Right hindlimb (tissue), 1 donor: Measurements from ENCODE around the gene ENTPD8.

Experiments
- DNase-seq: peaks from one replicate; pipeline ENCODE4 v3.0.0-alpha.2; 2018

The ENTPD8 gene

GRCh38 chr9:137408651-137409405, 32.3 kb downstream of the ENTPD8 start:
- no peak for DNase-seq

DNA sequence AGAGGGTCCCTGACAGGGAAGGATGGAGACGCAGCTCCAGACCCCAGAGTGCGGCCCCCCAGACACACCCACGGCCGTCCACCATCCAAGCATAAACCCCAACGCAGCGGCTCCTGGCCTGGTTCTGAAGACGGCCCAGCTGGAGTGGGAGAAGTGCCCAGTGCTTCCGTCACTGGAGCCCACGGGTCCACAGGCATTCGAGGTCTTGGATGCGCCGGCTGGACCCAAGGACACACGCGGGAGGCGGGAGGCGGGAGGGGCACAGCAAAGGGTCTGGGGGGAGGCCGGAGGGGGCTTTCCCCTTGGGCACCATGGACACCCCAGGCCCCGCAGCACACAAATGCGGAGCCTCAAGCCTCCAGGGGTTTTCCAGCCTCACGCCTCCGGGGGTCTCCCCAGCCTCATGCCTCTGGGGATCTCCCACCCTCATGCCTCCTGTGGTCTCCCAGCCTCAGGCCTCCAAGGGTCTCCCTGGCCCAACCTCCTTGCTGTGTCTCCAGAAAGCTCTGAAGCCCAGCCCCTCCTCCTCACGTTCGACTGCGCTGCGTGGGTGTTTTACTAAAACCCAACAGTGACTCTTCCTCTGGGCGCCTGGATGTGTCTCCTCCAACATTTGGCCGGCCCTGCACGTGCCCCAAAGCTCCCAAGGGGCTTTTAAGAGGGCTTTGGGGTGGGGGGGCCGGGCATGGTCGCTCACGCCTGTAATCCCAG, 33.4 kb downstream of the ENTPD8 start:
- peak; percentile 73 for DNase-seq

- peak; percentile 83 for DNase-seq
Observed at GRCh38 chr9:137406876-137407589, 34.1 kb downstream of the ENTPD8 start.

GRCh38 chr9:137406085-137406760, 34.9 kb downstream of the ENTPD8 start:
- no peak for DNase-seq

GRCh38 chr9:137405677-137406081, 35.5 kb downstream of the ENTPD8 start:
- DNase-seq, result no peak

DNA sequence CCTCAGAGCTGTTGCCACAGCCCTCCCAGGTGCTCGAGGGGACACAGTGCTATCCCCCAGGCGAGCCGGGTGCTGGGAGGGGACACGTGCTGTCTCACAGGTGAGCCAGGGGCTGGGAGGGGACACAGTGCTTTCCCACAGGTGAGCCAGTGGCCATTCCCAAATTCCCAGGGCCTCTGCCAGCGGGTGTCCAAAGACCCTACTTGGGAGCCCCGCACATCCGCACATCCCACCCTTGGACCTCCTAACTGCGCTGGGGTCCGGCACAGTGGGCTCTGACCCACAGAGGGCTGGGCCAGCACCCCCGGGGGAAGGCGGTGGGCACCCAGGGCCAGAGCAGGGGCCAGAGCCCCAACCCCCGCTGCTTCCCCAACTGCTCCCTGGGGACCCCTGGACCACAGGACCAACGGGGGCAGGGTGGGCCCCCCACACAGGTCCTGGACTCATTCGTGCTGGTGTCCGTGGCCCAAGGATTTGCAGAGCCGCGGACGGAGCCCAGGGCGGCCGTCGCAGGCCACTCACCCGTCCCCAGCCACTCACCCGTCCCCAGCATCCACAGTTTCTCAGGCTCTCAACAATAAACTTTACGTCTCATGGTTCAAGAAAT, 36.1 kb downstream of the ENTPD8 start:
- no peak for DNase-seq

- DNase-seq, result no peak
Observed at GRCh38 chr9:137403269-137403668, 37.9 kb downstream of the ENTPD8 start.

DNA sequence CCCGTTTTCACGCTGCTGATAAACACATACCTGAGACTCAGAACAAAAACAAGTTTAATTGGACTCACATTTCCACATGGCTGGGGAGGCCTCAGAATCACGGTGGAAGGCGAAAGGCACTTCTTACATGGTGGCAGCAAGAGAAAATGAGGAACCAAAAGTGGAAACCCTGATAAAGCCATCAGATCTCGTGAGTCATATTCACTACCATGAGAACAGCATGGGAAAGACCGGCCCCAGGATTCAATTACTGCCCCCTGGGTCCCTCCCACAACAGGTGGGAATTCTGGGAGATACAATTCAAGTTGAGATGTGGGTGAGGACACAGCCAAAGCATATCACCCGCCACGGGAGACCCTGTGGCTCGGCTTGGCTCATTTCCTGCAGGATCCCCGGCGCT, 38.4 kb downstream of the ENTPD8 start:
- DNase-seq, result no peak

GRCh38 chr9:137398561-137399468, 42.3 kb downstream of the ENTPD8 start:
- DNase-seq, result no peak

DNA sequence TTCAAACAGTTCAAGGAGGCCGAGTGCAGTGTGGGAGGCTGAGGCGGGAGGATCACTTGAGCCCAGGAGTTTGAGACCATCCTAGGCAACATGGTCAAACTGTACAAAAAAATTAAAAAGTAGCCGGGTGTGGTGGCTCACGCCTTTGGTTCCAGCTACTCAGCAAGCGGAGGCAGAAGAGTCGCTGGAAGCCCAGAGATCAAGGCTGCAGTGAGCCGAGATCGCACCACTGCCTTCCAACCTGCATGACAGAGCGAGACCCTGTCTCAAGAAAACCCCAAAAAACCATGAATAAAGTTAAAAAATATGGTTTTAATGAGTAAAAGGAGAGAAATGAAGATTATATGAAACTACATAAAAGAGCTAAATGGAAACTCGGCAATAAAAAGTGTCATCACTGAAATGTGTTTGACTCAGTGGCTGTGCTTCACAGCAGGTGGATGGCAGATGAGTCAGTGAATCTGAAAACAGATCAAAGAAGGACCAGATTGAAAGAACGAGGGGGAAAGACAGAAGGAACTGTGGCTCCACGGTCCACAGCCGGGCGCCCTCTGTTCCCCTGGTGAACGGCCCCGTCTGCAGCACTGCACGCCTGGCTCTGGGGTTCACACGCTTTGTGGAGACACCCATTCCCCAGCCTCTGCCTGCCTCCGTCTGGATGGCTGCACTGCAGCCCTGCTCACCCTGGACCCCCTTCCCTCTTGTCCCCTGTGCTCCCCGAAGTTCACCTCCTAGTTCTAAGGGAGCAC, 43.3 kb downstream of the ENTPD8 start:
- no peak for DNase-seq

- DNase-seq, result no peak
Observed at GRCh38 chr9:137396634-137397367, 44.4 kb downstream of the ENTPD8 start.

DNA sequence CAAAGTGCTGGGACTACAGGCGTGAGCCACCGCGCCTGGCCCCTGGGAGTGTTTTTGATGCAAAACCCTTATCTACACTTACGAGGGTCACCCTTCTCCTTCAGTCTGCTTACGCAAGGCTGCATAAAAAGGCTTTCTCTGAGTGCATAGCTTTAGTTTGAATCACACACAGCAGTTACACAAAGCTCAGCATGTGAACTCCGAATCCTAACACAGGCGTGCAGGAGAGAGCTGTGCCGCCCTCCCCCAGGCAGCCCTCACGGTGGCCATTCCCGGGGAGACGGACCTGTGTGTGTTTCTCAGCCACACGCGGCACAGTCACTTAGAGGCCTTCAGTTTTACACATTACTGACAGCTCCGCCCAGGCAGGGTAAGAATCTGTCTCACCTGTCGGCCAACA, 44.9 kb downstream of the ENTPD8 start:
- DNase-seq, result no peak

- no peak for DNase-seq
Observed at GRCh38 chr9:137395666-137396010, 45.5 kb downstream of the ENTPD8 start.

GRCh38 chr9:137394866-137395665, 46.1 kb downstream of the ENTPD8 start:
- DNase-seq, result no peak

DNA sequence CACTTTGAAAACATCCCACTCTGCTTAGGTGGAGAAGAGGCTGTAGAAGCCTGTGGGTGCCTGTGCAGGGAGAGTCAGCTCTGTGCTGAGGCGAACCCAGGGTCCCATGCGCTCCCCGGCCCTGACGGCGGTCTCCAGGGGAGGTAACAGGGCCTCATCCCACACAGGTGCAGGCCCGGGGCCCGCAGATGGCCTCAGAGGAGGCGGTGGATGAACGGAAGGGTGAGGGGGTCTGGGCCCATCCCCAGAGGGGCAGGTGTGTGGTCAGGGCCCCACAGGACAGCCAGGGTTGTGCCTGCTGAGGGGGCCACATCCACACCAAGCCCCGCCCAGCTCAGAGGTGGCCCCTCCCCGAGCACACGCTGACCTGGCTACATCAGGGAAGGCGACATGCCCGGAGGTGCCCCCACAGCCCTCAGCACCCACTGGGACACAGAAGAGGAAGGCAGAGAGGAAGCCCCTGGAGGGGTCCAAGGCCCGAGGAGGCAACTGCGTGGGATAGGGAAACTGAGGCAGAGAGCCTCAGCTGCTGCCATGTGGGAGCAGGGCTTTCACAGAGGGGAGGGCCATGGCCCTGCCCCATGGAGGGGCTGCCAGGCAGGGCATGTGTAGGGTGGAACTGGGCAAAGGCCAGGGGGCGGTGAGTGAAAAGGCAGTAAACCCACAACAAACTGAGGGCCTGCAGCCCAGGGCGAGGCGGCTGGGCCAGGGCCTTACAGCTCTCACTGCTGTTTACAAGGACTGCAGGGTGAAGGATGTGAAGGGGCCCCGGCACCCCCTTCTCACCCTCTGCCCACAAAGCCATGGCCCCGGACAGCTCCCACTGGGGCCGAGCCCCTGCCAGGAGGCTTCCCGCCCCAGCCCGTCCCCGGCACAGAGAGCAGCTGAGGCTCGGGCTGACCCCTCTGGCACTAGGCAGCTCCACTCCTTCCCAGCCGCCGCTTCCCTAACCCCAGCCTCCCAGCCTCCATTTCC, 47.7 kb downstream of the ENTPD8 start:
- DNase-seq, result no peak

DNA sequence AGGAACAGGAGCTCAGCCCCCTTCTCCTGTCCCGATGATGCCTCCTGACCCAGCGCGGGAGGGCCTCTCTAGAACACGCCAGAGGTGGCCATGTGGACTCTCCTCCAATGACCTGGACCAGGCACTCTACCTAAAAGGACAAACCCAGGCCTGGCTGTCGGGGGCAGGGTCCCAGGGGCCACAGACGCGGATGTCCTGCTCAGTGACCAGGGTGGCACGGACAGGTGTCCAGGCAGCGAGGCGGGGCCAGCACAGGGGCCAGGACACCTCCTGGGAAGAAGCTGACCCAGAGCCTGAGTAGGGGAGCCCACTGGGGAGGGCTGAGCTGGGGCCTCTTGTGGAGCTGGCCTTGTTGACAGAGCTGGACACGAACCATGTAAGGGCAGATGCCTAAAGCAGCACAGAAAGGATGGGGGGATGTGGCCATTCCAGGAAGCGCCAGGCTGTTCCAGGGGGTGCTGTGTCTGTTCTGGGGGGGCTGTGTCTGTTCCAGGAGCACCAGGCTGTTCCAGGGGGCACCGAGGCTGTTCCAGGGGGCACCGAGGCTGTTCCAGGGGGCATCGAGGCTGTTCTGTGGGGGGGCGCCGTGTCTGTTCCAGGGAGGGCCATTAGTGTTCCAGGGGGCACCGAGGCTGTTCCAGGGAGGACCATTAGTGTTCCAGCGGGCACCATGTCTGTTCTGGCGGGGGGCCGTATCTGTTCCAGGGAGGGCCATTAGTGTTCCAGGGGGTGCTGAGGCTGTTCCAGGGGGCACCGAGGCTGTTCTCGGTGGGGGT, 48.7 kb downstream of the ENTPD8 start:
- DNase-seq, result no peak

- peak; percentile 61 for DNase-seq
Observed at GRCh38 chr9:137391411-137391754, 49.8 kb downstream of the ENTPD8 start.
